Spleen (tissue), 11 donors: ENCODE results near the gene TMEM256. TPM values are rescaled to one million over a fixed set of nuclear protein-coding genes. Genes with fewer than 3 reads are reported as not detected.

Source experiments
- DNase-seq: peaks from one replicate; pipeline ENCODE4 v3.0.0-alpha.2; 2020
- H3K27ac ChIP-seq, 8 donors: fragments of 200-600 bp; sonication (generic) in 7 of 8; 1 replicate in 4 of 8; 2 replicates in 4 of 8; pipeline versions ENCODE4 v1.5.0 to v1.8.0; 2016 to 2021; ENCODE audit warnings: inconsistent platforms in 4 of 8, mild to moderate bottlenecking in 4 of 8, moderate library complexity in 1 of 8
- H3K27me3 ChIP-seq, 7 donors: fragments of 200-600 bp; sonication (generic) in 6 of 7; replicated peaks in 1 of 7; 1 replicate in 4 of 7; 2 replicates in 3 of 7; pipeline versions ENCODE4 v1.5.0 to v1.8.0; 2016 to 2021; ENCODE audit warnings: inconsistent platforms in 3 of 7, mild to moderate bottlenecking in 1 of 7
- H3K36me3 ChIP-seq, 6 donors: fragments of 200-600 bp; sonication (generic) in 5 of 6; 1 replicate in 4 of 6; 2 replicates in 2 of 6; pipeline versions ENCODE4 v1.5.0 to v1.8.0; 2016 to 2021; ENCODE audit warnings: inconsistent platforms in 2 of 6
- H3K4me1 ChIP-seq, 6 donors: fragments of 200-600 bp; sonication (generic) in 5 of 6; 1 replicate in 3 of 6; 2 replicates in 3 of 6; pipeline versions ENCODE4 v1.5.0 to v1.8.0; 2016 to 2021; ENCODE audit warnings: inconsistent platforms in 3 of 6
- H3K4me3 ChIP-seq, 8 donors: fragments of 200-600 bp; sonication (generic) in 7 of 8; 1 replicate in 4 of 8; 2 replicates in 4 of 8; pipeline versions ENCODE4 v1.5.0 to v1.8.0; 2016 to 2021; ENCODE audit warnings: inconsistent platforms in 4 of 8, mild to moderate bottlenecking in 4 of 8, moderate library complexity in 2 of 8
- H3K9me3 ChIP-seq, 8 donors: fragments of 200-600 bp; sonication (generic) in 7 of 8; 1 replicate in 4 of 8; 2 replicates in 4 of 8; pipeline versions ENCODE4 v1.5.0 to v1.8.0; 2016 to 2021; ENCODE audit warnings: inconsistent platforms in 4 of 8
- POLR2A ChIP-seq, 3 donors: fragments of 450-650 bp; IDR thresholded peaks; one replicate each; pipeline ENCODE4 v1.5.1; 2017; ENCODE audit warnings: antibody characterized with exemption in 3 of 3, mild to moderate bottlenecking in 1 of 3
- POLR2AphosphoS5 ChIP-seq, 3 donors: sonication (generic); formaldehyde crosslinking; IDR thresholded peaks; one replicate each; pipeline ENCODE4 v1.5.1; 2017; ENCODE audit warnings: antibody characterized with exemption in 3 of 3
- WGBS, 5 donors: extraction: QIAGEN DNeasy Blood & Tissue Kit in 3 of 5; methylation state at CpG; one replicate each; pipeline versions ENCODE4 v1.1.5 to v1.1.7; 2013 to 2018; 5-methylcytosine and 5-hydroxymethylcytosine counted together
- intact Hi-C: fragments of 100-400 bp; cut with DNase I; formaldehyde crosslinking; loops from one replicate; pipeline ENCODE4 v1.15.0; 2023; ENCODE audit warnings: low total_unique reads
- polyA plus RNA-seq, 3 donors: library from polyadenylated mRNA; stranded (reverse); fragments of 200-250 nt; gene quantifications; one replicate each; pipeline ENCODE4 v1.2.1, GENCODE V29; 2013
- total RNA-seq, 7 donors: library from RNA; depleted of rRNA in 3 of 7; stranded (reverse); fragments of >200 nt in 3 of 7; fragmentation: NEBNext Ultra II Directional in 4 of 7; extraction: Animal tissue kit (Norgen Biotek cat#: 25700) in 4 of 7; gene quantifications; one replicate each; pipeline versions ENCODE4 v1.1.0 to v1.2.1, GENCODE V29; 2016 to 2021
- TF ChIP-seq, protein P1 (sequence below), 11 experiments: fragments of 200-600 bp in 7 of 11; fragments of 450-650 bp in 4 of 11; sonication (generic) in 4 of 11; IDR thresholded peaks in 8 of 11; conservative IDR thresholded peaks in 3 of 11; 1 replicate in 7 of 11; 2 replicates in 4 of 11; pipeline versions ENCODE4 v1.4.0 to v1.8.0; 2016 to 2021; ENCODE audit warnings: antibody characterized with exemption in 11 of 11, inconsistent platforms in 4 of 11, mild to moderate bottlenecking in 1 of 11
- donor health status: healthy with polysubstance abuse.
- donor health status: DM: no; HTN: no; CAD: no; lungs with moderate emphysema.
- donor health status: DM: no; HTN: no; CAD: no.
- donor health status: Bipolar disorder and iron deficiency.
- donor health status: healthy.
- donor health status: DM: no; HTN: no; CAD: no.
- donor health status: DM: yes; HTN: yes; CAD: no.

Gene TMEM256
- total and polyA plus RNA-seq, 10 donors, result 39.1 to 193 (median 54.3) TPM

GRCh38 chr17:7438656-7439460, 35.0 kb upstream of the TMEM256 start:
- 44 to 48% (median 46%) methylated on average over 11 of the region's 11 CpGs for WGBS, 5 donors
- peak overlapping the region in 7 of 8 donors; percentile 28 to 84 (median 71) for H3K4me3 ChIP-seq
- no peak for DNase-seq
- peak overlapping the region in 2 of 8 donors; percentile 86 to 88 for H3K27ac ChIP-seq
- peaks cover 0 to 55% (median 28%) of the 10 kb centered on the region in 7 donors for H3K27me3 ChIP-seq
- no peaks in the 10 kb centered on the region for H3K36me3 ChIP-seq
- peaks cover 31 to 68% (median 58%) of the 10 kb centered on the region in 6 donors for H3K4me1 ChIP-seq
- H3K9me3 ChIP-seq, result no peaks in the 10 kb centered on the region
- TF ChIP-seq POLR2AphosphoS5 (IDR thresholded peaks at IDR 0.05) (no peak), POLR2A (IDR thresholded peaks at IDR 0.05) (no peak)
- TF ChIP-seq, protein P1, sequence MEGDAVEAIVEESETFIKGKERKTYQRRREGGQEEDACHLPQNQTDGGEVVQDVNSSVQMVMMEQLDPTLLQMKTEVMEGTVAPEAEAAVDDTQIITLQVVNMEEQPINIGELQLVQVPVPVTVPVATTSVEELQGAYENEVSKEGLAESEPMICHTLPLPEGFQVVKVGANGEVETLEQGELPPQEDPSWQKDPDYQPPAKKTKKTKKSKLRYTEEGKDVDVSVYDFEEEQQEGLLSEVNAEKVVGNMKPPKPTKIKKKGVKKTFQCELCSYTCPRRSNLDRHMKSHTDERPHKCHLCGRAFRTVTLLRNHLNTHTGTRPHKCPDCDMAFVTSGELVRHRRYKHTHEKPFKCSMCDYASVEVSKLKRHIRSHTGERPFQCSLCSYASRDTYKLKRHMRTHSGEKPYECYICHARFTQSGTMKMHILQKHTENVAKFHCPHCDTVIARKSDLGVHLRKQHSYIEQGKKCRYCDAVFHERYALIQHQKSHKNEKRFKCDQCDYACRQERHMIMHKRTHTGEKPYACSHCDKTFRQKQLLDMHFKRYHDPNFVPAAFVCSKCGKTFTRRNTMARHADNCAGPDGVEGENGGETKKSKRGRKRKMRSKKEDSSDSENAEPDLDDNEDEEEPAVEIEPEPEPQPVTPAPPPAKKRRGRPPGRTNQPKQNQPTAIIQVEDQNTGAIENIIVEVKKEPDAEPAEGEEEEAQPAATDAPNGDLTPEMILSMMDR (IDR thresholded peaks at IDR 0.05 in 8 of 11, conservative IDR thresholded peaks at IDR 0.05 in 3 of 11), result no peak
- intact Hi-C loops, result loop anchor here (5.0 kb wide), 2 partner anchors 82 to 123 kb away; partner anchors contain the start of genes SENP3 and TMEM95

DNA sequence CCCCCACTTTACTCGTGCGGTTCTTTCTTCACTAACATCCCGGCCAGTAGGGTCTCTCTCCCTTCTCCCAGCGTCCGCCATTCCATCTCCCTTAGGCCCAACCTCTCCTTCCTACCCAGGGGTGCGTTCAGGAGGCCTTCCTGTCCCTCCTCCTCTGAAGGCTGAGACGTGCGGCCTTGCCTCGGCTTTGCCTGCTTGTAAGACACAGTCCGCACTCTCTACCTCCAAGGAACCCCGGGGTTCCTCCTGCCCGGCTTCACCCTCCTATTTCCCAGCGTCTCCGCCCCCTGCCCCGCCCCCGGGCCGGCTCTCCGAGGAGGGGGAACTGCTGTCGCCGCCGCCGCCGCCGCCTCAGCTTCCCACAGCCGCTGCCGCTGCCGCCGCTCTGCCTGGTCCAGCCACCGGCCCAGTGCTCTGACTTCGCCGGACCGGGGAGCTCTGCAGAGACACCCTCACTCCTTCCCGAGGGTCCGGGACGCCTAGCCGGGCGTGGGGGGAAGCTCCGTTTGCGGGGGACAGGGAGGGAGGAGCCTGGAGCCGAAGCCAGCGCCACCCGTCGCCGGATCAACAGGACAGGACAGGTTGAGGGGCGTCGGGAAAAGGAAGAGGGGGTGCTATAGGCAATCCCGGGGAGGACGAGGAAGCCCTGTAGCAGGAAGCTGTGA, 34.2 kb upstream of the TMEM256 start:
- H3K9me3 ChIP-seq, result no peaks in the 10 kb centered on the region
- no peaks in the 10 kb centered on the region for H3K36me3 ChIP-seq
- TF ChIP-seq POLR2A (IDR thresholded peaks at IDR 0.05) (no peak), POLR2AphosphoS5 (IDR thresholded peaks at IDR 0.05) (peak; percentile 41 to 82 (median 74))
- TF ChIP-seq, protein P1 (IDR thresholded peaks at IDR 0.05 in 8 of 11, conservative IDR thresholded peaks at IDR 0.05 in 3 of 11), result no peak
- peak overlapping the region in 7 of 8 donors; percentile 28 to 84 (median 71) for H3K4me3 ChIP-seq
- H3K27me3 ChIP-seq, result peaks cover 0 to 49% (median 28%) of the 10 kb centered on the region in 7 donors
- WGBS, 5 donors, result 10 to 16% (median 10%) methylated on average over 43 to 48 of the region's 48 CpGs
- H3K4me1 ChIP-seq, result peaks cover 31 to 68% (median 58%) of the 10 kb centered on the region in 6 donors
- peak overlapping the region in 6 of 8 donors; percentile 54 to 93 (median 87) for H3K27ac ChIP-seq
- intact Hi-C loops, result loop anchor here (5.0 kb wide), 2 partner anchors 81 to 124 kb away; partner anchors contain the start of genes SENP3 and TMEM95
- DNase-seq, result peak; percentile 96

DNA sequence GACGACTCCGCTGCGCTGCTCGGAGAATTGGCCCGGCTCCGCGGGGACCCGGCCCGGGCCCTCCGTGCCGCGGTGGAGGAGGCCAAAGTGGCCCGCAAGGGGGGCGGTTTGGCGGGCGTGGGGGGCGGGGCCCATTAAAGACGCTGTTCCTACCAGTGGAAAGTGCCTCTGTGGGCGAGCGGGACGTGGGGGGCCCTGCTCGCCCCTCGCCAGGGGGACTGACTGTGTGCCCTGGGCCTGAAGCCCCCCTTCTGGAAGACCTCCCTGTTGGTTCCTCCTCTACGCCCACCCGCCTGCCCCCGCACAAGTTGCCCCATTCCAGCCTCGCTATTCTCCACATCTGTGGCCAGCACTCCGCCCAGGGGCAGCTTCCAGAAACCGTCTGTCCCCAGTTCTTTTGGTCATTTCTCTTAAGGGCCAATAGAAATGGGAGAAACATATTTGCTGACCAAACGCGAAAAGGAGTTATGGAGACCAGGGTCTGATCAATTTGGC, 33.5 kb upstream of the TMEM256 start:
- 28 to 46% (median 39%) methylated on average over 21 to 31 of the region's 31 CpGs for WGBS, 5 donors
- peak overlapping the region; percentile 10 to 84 (median 70) for H3K4me3 ChIP-seq
- intact Hi-C loops, result loop anchor here (5.0 kb wide), 2 partner anchors 80 to 125 kb away; partner anchors contain the start of genes SENP3 and TMEM95
- H3K27ac ChIP-seq, result peak overlapping the region in 7 of 8 donors; percentile 84 to 93 (median 88)
- H3K27me3 ChIP-seq, result peaks cover 0 to 49% (median 28%) of the 10 kb centered on the region in 7 donors
- no peak for DNase-seq
- H3K4me1 ChIP-seq, result peaks cover 31 to 68% (median 58%) of the 10 kb centered on the region in 6 donors
- no peaks in the 10 kb centered on the region for H3K9me3 ChIP-seq
- no peaks in the 10 kb centered on the region for H3K36me3 ChIP-seq
- TF ChIP-seq, protein P1 (IDR thresholded peaks at IDR 0.05 in 8 of 11, conservative IDR thresholded peaks at IDR 0.05 in 3 of 11), result peak in 2 of 11 experiments; percentile 6 to 37
- TF ChIP-seq POLR2AphosphoS5 (IDR thresholded peaks at IDR 0.05), result no peak
